Measurements from ENCODE around the gene HTR2B. TPM values are rescaled to one million over a fixed set of nuclear protein-coding genes. Genes with fewer than 3 reads are reported as not detected.
"Not testable (repeated sequence)": the region's sequence is repeated elsewhere in the genome, so short reads cannot be mapped to it uniquely, and the experiment has no call there.

Gene HTR2B
- 0.35 TPM for polyA plus RNA-seq (ENCODE audit: insufficient read length)

DNA sequence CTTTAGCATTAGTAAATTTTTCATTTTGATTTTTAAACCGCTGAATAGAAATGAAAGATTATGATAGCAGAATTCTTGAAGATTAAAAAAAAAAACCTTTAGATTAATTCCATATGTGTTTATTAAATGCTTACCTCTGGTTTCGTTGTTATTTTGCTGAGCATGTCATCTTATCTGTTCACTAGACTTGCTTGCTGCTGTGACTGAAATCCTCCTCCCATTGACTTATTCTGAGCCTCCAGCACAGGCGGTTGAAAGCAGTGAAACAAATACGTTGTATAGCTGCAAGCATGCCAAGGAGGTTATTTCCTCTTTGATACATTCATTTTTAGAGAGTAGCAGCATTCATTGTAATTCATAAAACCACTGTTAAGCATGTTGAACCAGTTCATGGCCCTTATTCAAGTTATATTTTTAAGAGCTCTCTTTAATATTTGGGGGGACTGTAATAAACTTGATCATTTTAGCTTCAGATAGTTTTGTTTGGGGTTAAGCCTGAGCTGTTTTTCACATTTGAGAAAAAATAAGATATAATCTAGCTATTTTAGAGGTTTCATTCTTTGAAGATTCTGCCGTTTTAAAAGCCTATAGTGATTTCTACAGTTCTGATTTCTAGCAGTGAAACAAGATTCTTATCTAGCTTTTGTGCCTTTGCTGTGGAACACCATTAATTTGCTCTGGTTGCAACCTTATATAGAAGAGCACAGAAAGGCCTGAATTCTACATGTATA lies at the start of gene HTR2B:
Gene HTR2B (minus strand): TSS at position 205 of the 731 bp plus-strand sequence. CDS start 1,278 bp downstream, outside the sequence.
- DNase-seq = peak; percentile 38

DNA sequence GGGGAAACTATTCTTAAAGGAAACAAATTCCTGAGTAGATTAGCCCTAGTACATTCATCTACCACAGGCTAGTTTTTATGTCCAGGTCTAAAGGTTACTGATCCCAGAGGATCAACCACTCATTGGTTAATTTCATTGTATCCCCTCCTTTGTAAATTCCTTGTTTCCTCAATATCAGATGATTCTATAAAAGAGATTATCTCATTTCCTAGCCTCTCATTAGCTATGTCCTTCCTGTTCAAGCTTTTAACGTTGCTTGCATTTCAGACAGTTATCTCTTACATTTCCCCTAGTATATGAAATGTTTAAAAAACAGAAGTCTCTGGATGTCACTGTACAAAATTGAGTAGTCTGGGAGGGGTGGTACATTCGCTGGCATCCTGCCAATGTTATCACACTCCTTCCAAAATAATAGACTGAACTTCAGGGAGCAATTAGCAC lies 49.4 kb upstream of the HTR2B start:
- no peak for DNase-seq

DNA sequence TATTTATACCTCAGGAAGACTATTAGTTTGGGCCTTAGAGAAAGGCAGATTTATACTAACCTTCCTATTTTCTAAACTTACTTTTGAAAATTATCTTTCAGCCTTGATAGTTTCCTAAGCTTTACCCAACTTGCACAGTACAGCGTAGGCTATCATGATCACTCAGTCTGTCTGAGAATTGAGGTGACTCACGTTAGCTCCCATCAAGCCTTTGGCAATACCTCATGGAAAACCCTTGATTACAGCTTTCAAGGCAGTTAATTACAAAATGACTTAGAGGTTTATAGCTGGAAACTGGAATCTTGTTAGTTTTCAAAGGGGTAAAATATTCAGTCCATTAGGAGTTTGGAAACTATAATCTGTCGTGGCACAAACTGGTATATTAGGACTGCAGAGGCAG lies 47.2 kb upstream of the HTR2B start:
- no peak for DNase-seq

DNA sequence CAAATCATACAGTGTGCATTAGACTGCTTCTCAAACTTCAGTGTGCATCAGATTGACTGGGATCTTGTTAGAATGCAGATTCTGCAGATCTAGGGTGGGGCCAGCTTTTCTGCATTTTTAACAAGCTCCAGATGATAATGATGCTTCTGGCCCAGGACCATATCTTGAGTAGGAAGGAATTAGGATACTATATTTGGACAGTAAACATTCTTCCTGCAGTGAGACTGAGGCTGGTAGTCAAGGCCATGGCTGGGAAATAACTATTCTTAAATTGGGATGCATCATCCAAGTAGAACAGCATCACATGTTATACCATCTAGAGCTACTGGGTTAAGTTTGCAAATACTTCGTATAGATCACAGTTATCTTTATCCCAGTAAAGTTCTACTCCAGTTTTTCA lies 45.2 kb upstream of the HTR2B start:
- DNase-seq = no peak

DNA sequence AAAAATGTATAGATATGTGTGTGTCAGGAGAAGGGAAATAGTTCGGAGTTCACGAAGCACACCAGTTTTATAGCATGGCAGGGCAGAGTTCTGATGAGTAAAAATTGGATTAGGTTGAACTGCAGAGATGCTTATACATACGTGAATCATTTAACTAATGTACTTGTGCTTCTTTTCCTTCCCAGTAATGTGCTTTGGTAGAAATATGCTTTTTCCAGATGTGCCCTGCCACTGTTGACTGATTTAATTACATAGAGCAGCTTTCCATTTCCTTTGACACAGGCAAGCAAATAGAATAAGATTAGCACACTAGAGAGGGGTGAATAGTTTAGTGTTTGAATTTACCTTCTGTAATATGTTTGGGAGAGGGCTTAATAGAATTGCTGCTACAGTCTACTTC lies 44.6 kb upstream of the HTR2B start:
- peak; percentile 19 for DNase-seq

DNA sequence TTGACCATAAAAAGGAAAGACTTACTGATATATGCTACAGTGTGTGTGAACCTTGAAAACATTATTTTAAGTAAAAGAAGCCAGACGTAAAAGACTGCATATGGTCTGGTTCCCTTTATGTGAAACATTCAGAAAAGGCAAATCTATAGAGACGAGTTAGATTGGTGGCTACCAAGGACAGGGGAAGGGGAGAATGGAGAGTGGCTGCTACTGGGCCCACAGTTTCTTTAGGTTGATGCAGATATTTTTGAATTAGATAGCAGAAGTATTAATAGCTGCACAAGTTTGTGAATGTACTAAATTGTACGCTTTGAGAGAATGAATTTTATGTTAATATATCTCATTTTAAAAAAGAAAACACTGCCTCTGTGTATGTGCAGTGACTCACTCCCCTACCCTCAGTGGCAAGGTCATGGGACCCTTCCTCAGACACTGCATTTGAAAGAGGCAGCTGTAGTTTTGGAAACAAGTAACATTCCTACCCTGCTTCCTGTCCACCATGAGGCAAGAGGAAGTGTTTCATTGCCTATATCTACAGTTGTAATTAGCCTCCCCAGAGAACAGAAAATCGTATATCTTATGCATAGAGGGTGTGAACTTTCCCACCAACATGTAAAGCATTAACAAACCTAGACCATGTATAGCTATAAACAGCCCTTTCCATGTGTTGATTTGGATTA lies 43.8 kb upstream of the HTR2B start:
- no peak for DNase-seq

DNA sequence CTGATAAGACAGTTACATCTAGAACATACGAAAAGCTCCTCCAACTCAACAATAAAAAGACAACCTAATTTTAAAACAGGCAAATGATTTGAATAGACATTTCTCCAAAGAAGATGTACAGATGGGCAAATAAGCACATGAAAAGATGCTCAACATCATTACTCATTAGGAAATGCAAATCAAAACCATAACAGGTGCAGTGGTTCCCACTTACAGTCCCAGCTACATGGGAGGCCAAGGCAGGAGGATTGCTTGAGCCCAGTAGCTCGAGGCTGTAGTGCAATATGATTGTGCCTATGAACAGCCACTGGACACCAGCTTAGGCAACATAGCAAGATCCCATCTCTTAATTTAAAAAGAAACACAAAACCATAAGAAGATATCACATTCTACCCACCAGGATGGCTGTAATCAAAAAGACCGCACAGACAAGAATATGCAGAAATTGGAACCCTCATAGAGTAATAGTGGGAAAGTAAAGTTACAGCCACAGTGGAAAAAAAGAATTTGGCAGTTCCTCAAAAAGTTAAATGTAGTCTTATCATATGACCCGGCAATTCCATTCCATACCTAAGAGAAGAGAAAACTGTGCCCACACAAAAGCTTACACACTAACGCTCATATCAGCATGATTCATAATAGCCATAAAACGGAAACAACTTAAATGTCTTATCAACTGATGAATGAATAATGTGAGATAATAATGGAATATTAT lies 43.1 kb upstream of the HTR2B start:
- DNase-seq = no peak

DNA sequence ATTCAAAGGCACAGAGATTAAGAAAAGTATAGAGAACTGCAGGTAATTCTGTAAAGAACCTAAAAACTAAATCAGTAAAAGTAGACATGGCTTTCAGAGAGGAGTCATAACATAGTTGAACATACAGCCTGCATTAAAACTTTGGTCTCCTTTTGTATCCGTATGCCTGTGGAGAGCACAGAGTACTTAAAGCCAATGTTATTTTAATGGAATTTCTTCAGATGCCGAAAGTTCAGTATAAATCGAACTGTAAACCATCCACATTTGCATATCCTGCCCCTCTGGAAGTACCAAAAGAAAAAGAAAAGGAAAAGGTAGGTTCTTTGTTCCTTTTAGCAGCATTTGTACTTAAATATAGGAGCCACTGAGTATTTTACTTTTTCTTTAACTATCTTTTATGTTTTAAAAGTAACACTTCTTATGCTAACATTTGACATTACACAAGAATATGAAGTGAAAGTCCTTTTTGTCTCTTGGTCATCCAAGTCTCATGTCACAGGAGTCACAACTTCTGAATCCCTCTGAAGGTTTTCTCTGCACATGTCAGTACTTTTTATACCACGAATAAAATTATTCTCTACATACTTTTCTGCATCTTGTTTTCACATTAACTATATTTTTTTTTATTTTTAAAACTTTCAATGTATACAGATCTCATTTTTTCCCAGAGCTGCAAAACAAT lies 38.7 kb upstream of the HTR2B start:
- DNase-seq = no peak

DNA sequence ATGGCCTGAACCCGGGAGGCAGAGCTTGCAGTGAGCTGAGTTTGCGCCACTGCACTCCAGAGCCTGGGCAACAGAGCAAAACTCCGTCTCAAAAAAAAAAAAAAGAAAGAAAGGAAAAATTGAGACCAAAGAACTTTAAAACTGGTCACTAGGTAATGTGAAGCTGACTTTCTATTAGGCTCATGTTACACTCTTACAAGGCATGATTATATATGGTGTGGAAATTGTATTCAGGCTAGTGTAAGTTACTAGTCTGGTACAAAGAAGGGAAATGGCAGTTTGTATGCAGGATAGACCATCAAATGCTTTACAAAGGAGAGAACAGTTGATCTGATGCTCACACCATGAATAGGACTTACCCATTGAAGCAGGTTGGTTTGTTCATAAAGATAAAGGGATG lies 38.2 kb upstream of the HTR2B start:
- DNase-seq = no peak

DNA sequence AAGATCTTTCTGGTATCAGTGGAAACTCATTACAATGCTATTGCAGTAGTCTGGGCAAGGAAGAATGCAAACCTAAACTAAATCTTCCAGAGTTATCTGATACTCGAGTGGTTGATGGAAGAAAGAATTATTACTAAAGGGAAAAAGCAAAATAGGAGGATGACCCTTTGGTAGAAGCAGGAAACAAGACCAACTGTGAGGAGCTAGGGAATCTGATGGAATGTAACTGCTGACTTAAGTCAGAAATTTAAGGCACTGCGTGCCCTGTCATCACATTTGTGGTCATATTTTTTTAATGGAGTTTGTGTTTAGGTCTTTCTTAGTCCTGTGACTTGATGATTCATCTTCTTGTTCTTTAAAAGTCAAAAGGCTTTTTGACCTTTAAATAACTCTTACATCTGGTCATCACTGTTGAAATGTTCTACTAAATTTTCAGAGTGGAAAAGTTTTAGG lies 37.1 kb upstream of the HTR2B start:
- no peak for DNase-seq

DNA sequence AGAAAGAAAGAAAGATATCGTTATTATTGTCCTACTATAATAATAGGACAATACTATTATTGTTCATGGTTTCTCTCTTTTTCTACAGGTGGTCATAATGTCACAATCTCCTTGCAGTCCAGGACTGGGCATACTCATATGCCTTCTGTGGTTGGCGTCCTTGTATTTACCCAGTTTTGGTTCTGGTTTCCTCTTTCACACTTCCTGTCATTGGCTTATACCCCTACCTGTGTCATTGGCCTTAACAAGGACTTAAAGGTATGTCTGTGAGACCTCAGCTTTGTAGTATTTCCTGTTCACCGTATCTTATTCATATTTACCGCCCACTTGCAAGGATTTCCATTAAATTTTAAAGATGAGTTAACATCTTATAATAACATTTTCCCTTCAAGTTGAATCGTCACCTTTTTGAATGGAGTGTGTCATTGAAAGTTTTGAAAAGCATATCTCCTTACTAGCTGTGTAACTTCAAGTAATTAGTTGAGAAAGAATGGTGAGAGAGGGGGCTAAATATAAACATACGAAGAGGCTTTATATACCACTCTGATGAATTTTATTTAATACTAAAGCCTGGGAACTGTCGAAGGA lies 36.5 kb upstream of the HTR2B start:
- no peak for DNase-seq

DNA sequence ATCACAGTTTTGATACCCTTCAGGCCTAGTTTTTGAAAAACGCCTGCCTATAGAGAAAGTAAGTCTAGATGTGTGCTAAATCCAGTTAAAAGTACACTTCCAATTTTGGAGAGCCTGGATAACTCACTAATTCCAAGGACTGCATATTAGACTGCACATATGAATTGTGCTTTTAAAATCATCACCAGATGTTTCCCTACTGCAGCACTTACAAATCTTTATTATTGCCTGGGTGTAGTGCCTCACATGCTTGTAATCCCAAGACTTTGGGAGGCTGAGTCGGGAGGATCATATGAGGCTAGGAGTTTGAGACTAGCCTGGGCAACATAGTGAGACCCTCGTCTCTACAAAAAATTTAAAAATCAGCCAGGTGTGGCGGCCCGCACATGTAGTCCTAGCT lies 35.9 kb upstream of the HTR2B start:
- no peak for DNase-seq

DNA sequence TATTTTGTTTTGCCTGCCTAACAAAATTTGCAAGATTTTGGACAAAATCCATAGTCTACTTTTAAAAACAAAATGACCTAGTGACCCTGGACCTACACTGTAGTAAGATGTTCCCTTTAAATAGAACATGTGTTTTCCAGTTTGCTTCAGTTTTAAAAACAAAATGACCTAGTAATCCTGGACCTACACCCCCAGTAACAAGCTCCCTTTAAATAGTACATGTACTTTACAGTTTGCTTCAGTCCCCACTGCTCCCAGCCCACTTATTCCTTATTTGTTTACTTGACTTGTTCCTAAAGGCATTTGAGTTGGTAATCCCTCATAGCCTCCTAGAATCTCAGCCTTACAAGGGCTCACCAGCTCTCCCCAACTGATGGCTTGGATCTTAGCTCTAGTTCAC lies 34.5 kb upstream of the HTR2B start:
- DNase-seq = no peak

DNA sequence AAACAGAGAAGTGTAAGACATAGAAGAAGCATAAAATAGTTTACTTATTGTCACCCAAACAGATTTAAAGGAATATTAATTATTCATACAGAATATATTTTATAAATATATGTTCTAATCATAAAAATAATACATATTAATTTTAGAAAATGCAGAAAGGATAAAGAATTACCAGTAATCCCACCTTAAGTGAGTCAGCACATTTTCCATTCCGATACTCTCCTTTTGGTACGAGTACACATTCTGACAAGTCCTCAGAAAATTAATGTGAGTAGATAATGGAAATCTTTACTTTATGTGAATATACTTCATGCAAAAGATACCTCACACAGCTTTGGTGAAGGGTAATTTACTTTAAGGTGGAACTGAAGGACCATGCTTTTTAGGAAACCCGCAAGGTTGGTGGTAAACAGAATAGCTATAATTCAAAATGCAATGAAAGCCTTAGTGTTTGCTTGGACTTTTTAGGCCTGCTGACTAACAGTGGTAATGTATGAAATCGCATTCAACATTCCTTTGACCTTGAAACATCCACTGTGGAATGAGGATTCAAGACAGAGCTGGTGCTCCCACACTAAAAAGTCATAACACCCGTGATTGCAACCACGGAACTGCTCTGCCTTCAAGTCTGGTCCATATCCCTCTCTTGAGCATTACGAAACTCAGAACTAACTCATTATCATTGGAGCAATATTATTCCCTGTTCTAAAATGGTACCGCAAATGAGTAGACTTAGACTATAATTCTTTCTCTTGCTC lies 28.1 kb upstream of the HTR2B start:
- DNase-seq = no peak

DNA sequence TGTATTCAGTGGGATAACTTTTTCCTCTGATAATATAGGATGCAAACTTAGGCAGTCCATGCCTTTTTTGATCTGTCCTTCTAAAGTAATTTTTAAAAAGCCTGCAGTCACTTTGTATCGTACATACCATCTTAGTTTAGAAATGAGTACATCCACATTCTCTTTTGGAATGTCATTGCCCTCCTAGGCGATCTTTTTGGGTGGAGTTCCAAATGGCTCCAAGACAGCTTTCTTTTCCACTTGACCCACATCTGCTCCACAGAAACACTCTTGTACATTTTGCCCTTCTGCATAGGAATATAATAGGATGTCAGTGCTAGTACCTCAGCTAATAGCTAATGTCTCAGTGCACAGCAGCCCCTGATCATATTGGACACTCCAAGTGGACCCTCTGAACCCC lies 21.8 kb upstream of the HTR2B start:
- no peak for DNase-seq

DNA sequence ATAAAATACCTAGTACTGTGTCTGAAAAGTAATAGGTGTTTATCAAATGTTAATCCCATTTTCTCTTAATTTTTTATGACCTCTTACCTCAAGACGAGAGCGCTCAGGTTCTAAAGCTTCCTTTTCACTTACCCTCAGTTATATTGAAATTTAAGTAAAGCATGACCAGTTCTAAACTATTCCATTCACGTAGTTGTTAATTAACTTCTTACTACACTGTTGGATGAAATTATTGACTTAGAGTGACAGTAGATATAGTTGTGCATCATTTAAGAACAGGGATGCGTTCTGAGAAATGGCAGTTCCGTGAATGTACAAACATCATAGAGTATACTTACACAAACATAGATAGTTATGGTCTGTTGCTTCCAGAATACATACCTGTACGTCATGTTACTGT lies 20.1 kb upstream of the HTR2B start:
- no peak for DNase-seq

DNA sequence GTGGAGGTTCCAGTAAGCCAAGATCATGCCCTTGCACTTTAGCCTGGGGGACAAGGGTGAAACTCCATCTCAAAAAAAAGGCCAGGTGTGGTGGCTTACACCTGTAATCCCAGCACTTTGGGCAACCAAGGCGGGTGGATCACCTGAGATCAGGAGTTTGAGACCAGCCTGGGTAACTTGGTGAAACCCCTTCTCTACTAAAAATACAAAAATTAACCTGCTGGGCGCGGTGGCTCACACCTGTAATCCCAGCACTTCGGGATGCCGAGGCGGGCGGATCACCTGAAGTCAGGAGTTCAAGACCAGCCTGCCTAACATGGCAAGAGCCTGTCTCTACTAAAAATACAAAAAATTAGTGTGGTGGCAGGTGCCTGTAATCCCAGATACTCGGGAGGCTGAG lies 16.0 kb upstream of the HTR2B start:
- DNase-seq = not testable (repeated sequence)

DNA sequence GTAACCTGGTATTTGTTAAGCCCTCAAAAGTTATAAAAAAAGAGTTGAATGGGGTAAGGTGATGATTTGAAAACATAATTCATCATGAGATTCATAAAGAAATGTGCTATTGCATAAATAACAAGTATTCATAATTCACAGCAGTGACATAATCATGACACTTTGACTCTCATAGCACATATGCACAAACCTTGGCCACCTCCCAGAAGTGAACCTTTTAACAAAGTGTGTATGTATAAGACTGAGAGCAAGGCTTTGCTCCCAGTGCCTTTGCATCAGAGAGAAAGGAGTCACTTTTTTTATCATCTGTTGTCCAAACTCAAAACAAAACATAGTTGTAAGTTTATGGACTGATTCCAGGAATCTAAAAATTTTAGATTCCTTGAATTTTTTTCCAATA lies 15.0 kb upstream of the HTR2B start:
- no peak for DNase-seq

DNA sequence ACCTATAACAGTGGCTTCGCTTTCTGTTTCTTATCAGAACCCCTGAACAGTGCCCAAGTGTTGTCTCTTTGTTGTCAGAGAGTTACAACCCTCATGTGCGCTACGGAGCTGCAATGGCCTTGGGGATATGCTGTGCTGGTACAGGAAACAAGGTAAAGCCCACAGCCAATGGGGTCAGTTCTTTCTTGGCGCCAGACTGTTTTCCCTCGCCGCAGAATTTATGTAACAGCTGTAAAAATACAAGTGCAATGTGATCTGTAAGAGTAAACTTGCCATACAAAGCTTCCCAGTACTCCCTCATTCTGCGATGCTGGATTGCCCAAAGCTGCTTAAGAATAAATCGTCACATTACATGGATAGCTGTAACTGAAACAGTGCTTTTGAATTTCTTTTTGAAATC lies 13.9 kb upstream of the HTR2B start:
- DNase-seq = peak; percentile 16

DNA sequence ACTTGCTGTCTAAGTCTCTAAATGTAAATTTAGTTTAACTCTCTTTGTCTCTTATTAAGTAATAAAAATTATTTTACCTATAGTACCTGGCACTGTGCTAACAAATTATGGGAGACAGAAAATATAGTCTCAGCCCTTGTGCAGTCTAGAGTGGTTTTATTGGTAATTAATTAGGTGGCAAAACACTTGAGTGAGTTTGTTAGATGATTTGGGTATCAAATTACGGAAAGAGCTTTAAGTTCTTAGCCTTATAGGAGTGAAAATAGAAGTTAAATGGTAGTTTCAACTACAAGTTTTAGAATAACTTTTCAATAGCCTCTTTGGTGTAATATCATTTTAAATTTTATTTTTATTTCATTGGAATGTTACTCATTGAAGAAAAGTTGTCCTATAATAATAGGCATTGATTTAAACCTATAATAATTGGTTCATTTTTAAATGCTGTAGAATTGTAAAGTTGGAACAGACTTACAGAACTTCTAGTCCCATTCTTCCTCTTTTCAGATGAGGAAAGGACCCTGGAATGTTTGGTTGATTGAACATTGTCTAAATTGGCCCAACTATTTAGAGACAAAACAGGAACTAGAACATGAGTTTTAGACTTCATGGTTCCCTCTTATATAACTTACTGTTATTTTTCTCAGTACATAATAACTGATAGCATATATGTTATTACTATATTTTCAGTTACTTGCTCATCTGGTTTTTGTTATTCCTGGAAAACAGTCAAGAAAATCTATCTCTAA lies 10.2 kb upstream of the HTR2B start:
- DNase-seq = no peak

Data from hindlimb muscle (tissue), 1 donor.